ENCODE results near the gene BCCIP.

BCCIP gene

DNA sequence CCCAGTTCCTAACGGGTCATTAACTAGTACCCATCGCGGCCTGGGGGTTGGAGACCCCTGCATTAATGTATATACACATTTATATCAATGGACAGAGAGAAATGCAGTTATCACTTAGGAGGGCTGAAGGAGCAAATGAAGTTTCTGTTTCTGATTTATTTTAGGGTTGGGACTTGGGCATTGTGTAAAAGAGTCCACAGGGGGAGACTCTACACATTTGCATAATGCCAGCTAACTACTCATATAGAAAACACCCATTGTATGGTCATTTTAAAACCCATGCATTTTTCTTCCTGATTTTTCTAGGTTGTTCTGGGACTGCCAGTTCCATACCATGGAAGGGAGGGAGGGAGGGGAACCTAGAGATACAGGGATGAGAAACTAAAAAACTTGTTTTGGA is 23.5 kb downstream of the BCCIP start:
- no peak for DNase-seq

- DNase-seq: no peak
These were observed 25.0 kb downstream of the BCCIP start for GRCh38 chr10:125848371-125848770.

GRCh38 chr10:125848857-125849256 is 25.5 kb downstream of the BCCIP start:
- no peak for DNase-seq

GRCh38 chr10:125849448-125849847 is 26.1 kb downstream of the BCCIP start:
- no peak for DNase-seq

- DNase-seq: no peak
These were observed 27.7 kb downstream of the BCCIP start for GRCh38 chr10:125850766-125851731.

GRCh38 chr10:125852487-125852886 is 29.1 kb downstream of the BCCIP start:
- DNase-seq: no peak

GRCh38 chr10:125857185-125857760 is 33.9 kb downstream of the BCCIP start:
- DNase-seq: no peak

- no peak for DNase-seq
These were observed 35.9 kb downstream of the BCCIP start for GRCh38 chr10:125859128-125859817.

DNA sequence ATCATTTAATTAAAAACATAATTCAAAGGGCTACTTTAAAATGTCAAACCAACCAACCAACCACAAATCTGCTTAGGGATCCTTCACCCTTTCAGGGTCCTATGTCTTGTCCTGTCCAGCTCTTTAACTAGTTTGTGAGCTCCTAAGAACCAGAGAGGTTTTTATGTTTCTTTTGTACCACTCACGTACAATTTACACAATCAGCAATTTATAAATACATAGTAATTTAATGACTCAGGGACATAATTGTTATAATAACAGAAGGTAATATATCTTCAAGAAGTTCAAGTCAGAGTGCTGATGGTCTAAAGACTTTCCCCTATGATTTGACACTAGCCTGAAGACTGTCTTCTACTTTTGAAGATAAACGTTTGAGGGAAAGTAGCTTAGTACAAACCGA is 41.8 kb downstream of the BCCIP start:
- DNase-seq: no peak

DNA sequence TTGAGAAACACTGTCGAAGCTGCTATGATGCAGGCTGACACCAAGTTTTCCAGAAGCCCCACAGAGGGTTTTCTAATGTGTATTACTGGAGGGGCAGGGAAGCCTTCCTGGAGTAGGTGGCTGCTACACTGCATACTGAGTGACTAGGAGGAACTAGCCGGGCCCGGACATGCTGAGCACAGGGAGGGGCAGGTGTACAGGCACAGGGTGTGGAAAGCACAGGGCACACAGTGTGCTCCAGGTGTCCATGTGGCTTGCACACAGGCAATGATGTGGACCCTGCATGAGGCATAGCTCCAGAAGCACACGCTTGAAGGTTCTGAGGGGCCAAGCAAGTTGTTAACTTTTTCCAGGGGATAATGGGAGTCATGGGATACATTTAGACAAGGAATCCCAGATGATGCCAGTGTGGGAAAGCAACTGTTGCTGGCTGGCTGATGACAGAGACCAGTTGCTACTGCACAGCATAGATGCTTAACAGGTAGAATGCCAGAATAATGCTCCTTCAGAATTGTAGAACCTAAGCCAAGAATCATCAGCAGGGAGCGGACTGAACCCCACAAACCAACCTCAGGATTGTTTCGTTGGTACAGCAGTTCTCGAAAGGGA is 43.2 kb downstream of the BCCIP start:
- no peak for DNase-seq

GRCh38 chr10:125868372-125868975 is 45.1 kb downstream of the BCCIP start:
- DNase-seq: peak; percentile 20

DNA sequence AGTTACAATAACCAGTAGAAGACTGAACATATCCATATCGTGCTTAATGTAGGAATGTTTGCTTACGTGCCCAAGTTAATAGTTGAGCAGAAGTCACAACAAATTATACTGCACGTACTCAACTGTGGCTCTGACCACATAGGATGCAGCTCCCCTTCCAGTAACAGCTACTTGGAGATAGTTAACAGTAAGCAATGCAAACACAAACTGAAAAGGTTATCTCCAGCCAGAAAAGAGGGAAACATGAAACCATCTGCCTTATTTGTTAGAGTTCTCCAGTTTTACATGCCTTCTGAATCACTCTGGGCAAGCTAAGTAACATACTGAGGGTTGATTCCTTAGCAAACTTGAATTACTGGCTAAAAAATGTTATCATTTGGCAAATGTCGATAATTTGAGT is 48.0 kb downstream of the BCCIP start:
- no peak for DNase-seq

- DNase-seq: no peak
These were observed 55.9 kb downstream of the BCCIP start for GRCh38 chr10:125878957-125879835.

GRCh38 chr10:125880719-125881118 is 57.4 kb downstream of the BCCIP start:
- DNase-seq: no peak

DNA sequence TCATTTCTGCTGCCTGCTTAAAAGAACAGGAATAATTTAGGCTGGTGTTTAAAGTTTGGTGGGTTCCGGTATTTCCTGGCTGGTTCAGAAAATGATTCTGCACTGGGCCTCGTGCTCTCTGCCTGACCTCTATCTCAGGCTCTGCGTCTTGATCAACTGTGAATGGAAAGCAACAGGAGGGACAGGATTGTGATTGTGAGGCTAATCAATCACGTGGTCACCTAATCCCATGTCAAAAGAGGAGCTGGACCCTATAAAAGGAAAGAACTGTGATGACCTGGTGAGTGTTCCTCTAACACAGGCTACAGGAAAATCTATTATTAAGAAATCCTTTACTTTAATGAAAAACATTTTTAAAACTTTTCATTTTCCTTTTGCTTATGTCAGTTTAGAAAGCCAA is 57.8 kb downstream of the BCCIP start, which contains the start of gene DHX32:
Gene DHX32, minus strand, starts transcription at position 101 of the 400 bp plus-strand sequence. CDS start 468 bp downstream, outside the sequence.
- DNase-seq: no peak

- DNase-seq: no peak
These were observed 59.2 kb downstream of the BCCIP start for GRCh38 chr10:125882596-125882995.

DNA sequence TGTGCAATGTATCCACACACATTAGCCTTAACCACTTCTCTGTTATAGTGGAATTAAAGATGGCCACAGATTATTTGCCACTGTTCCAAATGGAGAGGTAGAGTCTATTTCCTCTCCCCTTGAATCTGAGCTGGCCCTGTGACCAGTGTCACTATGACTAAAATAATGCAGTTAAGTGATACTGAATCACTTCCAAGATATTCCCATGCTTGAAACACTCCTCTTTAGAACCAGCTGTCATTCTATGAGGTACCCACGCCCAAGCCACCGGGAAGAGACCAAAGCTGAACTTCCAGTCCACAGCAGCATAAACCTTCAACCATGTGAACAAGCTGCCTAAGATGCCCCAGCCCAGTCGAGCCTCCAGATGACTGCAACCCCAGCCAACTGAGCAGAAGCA is 59.9 kb downstream of the BCCIP start:
- DNase-seq: no peak

Data from RPMI8226 (cell line).